Measurements from ENCODE around the gene NOTCH1. TPM values are rescaled to one million over a fixed set of nuclear protein-coding genes. Genes with fewer than 3 reads are reported as not detected.

NOTCH1 gene
- total RNA-seq, 6 experiments from 2014 or later: 12.1 to 17.1 (median 14.7) TPM

GRCh38 chr9:136558373-136558772, 12.5 kb upstream of the NOTCH1 start:
- H3K36me3 Mint-ChIP-seq (ENCODE audit: low read depth): peaks cover 6% of the 10 kb centered on the region
- peaks cover 26% of the 10 kb centered on the region for H3K9me3 Mint-ChIP-seq
- no peak for TF ChIP-seq CTCF (IDR thresholded peaks at IDR 0.05)
- no peaks in the 10 kb centered on the region; the same call in 1 of the 2 replicates for H3K27me3 Mint-ChIP-seq (ENCODE audit: insufficient read depth)
- H3K27ac Mint-ChIP-seq: no peak overlapping the region; the same call in 1 of the 2 replicates
- H3K4me1 Mint-ChIP-seq (ENCODE audit: low read depth): peaks cover 18% of the 10 kb centered on the region
- no peak for DNase-seq
- H3K4me3 Mint-ChIP-seq: no peak overlapping the region

- no peak overlapping the region for H3K4me3 Mint-ChIP-seq
- peaks cover 26% of the 10 kb centered on the region for H3K9me3 Mint-ChIP-seq
- DNase-seq: no peak
- H3K27ac Mint-ChIP-seq: no peak overlapping the region
- TF ChIP-seq CTCF (IDR thresholded peaks at IDR 0.05): no peak
- H3K36me3 Mint-ChIP-seq (ENCODE audit: low read depth): peaks cover 6% of the 10 kb centered on the region
- H3K4me1 Mint-ChIP-seq (ENCODE audit: low read depth): peaks cover 25% of the 10 kb centered on the region
- H3K27me3 Mint-ChIP-seq (ENCODE audit: insufficient read depth): no peaks in the 10 kb centered on the region; the same call in 1 of the 2 replicates
Observed at GRCh38 chr9:136557036-136557435, 11.2 kb upstream of the NOTCH1 start.

- DNase-seq: no peak
- H3K4me3 Mint-ChIP-seq: no peak overlapping the region
- peaks cover 26% of the 10 kb centered on the region for H3K9me3 Mint-ChIP-seq
- no peak for TF ChIP-seq CTCF (IDR thresholded peaks at IDR 0.05)
- no peak overlapping the region for H3K27ac Mint-ChIP-seq
- peaks cover 6% of the 10 kb centered on the region for H3K36me3 Mint-ChIP-seq (ENCODE audit: low read depth)
- peaks cover 34% of the 10 kb centered on the region for H3K4me1 Mint-ChIP-seq (ENCODE audit: low read depth)
- no peaks in the 10 kb centered on the region; the same call in none of the 2 replicates for H3K27me3 Mint-ChIP-seq (ENCODE audit: insufficient read depth)
Observed at GRCh38 chr9:136556166-136556565, 10.3 kb upstream of the NOTCH1 start.

GRCh38 chr9:136554870-136555269, 9.0 kb upstream of the NOTCH1 start:
- Mint-ChIP-seq H3K27me3 (ENCODE audit: insufficient read depth) (no peaks in the 10 kb centered on the region; the same call in none of the 2 replicates), H3K4me3 (no peak overlapping the region), H3K36me3 (ENCODE audit: low read depth) (peaks cover 6% of the 10 kb centered on the region), H3K27ac (no peak overlapping the region), H3K9me3 (peaks cover 16% of the 10 kb centered on the region), H3K4me1 (ENCODE audit: low read depth) (peaks cover 39% of the 10 kb centered on the region)
- TF ChIP-seq CTCF (IDR thresholded peaks at IDR 0.05): no peak
- DNase-seq: no peak

GRCh38 chr9:136553581-136553980, 7.7 kb upstream of the NOTCH1 start:
- peaks cover 3% of the 10 kb centered on the region for H3K9me3 Mint-ChIP-seq
- no peaks in the 10 kb centered on the region for H3K36me3 Mint-ChIP-seq (ENCODE audit: low read depth)
- no peak overlapping the region for H3K27ac Mint-ChIP-seq
- DNase-seq: no peak
- H3K27me3 Mint-ChIP-seq (ENCODE audit: insufficient read depth): no peaks in the 10 kb centered on the region; the same call in none of the 2 replicates
- H3K4me3 Mint-ChIP-seq: no peak overlapping the region
- H3K4me1 Mint-ChIP-seq (ENCODE audit: low read depth): peaks cover 36% of the 10 kb centered on the region
- no peak for TF ChIP-seq CTCF (IDR thresholded peaks at IDR 0.05)

Data from HFFc6 (cell line).